OCI-LY7 (cell line): ENCODE measurements around the gene TRAF4.

Source experiments
- CTCF ChIP-seq: fragments of 200-600 bp; sonication (generic); conservative IDR thresholded peaks from 2 replicates; pipeline ENCODE4 v1.5.1; 2014; ENCODE audit warnings: mild to moderate bottlenecking, antibody characterized with exemption, low read length, moderate library complexity, mixed read lengths
- EZH2phosphoT487 ChIP-seq: fragments of 200-600 bp; sonication (generic); IDR thresholded peaks from 2 replicates; pipeline ENCODE4 v1.6.1; 2018; ENCODE audit warnings: low read depth, borderline replicate concordance, mild to moderate bottlenecking, mixed run types, antibody characterized with exemption, low read length, moderate library complexity, mixed read lengths

GRCh38 chr17:28756049-28756804 is 12.4 kb downstream of the TRAF4 start:
- TF ChIP-seq EZH2phosphoT487: no peak
- TF ChIP-seq CTCF: no peak
